MCF 10A (cell line): ENCODE data around the gene AMDHD2. TPM values are rescaled to one million over a fixed set of nuclear protein-coding genes. Genes with fewer than 3 reads are reported as not detected.

Source experiments
- BruUV-seq: library from RNA; stranded (reverse); fragments of 400-500 nt; replicated peaks from 2 replicates; lab custom pipeline; 2021; lab: Mats Ljungman, UMichigan
- CTCF ChIA-PET: fragments of 300-600 bp; sonication (Branson Sonifier 250); formaldehyde crosslinking; extraction: SDS; loops from one replicate; lab custom pipeline; 2021; ENCODE audit warnings: antibody characterized with exemption, inconsistent platforms; lab: Yijun Ruan, JAX
- POLR2A ChIA-PET: fragments of 300-600, 350-650 bp; sonication (Branson Sonifier 250); formaldehyde crosslinking; extraction: SDS; loops from one replicate; lab custom pipeline; 2020; ENCODE audit warnings: antibody characterized with exemption, inconsistent platforms; lab: Yijun Ruan, JAX
- DNase-seq: peaks from one replicate; pipeline ENCODE4 v3.0.0-alpha.2; 2018; ENCODE audit not compliant: unreplicated experiment
- H3K27ac Mint-ChIP-seq: one replicate; pipeline ENCODE4 v1.8.0; 2022; ENCODE audit warnings: mild to moderate bottlenecking, low read depth, mixed read lengths; ENCODE audit not compliant: unreplicated experiment
- H3K27me3 Mint-ChIP-seq: one replicate; pipeline ENCODE4 v1.8.0; 2022; ENCODE audit warnings: mixed read lengths; ENCODE audit not compliant: insufficient read depth, unreplicated experiment
- H3K36me3 Mint-ChIP-seq: one replicate; pipeline ENCODE4 v1.8.0; 2022; ENCODE audit warnings: mild to moderate bottlenecking, moderate library complexity, mixed read lengths; ENCODE audit not compliant: insufficient read depth, unreplicated experiment
- H3K4me1 Mint-ChIP-seq: one replicate; pipeline ENCODE4 v1.8.0; 2022; ENCODE audit warnings: mixed read lengths; ENCODE audit not compliant: insufficient read depth, unreplicated experiment
- H3K4me3 Mint-ChIP-seq: one replicate; pipeline ENCODE4 v1.8.0; 2022; ENCODE audit warnings: mild to moderate bottlenecking, moderate library complexity, mixed read lengths; ENCODE audit not compliant: unreplicated experiment
- H3K9me3 Mint-ChIP-seq: one replicate; pipeline ENCODE4 v1.8.0; 2022; ENCODE audit warnings: mixed read lengths; ENCODE audit not compliant: unreplicated experiment
- intact Hi-C: fragments of 100-400 bp; cut with micrococcal nuclease; formaldehyde crosslinking; loops from 2 replicates; pipeline ENCODE4 v1.14.1; 2022
- total RNA-seq: library from RNA; stranded (reverse); gene quantifications from 2 replicates; pipeline ENCODE4 v1.2.3, GENCODE V29; 2022
- TF ChIP-seq, protein P1 (sequence below): fragments of 200-600 bp; IDR thresholded peaks from one replicate; pipeline ENCODE4 v1.8.0; 2022; ENCODE audit warnings: antibody characterized with exemption, mild to moderate bottlenecking; ENCODE audit not compliant: unreplicated experiment

AMDHD2 gene
- total RNA-seq, 1 experiment from 2014 or later: 15.8 TPM

DNA sequence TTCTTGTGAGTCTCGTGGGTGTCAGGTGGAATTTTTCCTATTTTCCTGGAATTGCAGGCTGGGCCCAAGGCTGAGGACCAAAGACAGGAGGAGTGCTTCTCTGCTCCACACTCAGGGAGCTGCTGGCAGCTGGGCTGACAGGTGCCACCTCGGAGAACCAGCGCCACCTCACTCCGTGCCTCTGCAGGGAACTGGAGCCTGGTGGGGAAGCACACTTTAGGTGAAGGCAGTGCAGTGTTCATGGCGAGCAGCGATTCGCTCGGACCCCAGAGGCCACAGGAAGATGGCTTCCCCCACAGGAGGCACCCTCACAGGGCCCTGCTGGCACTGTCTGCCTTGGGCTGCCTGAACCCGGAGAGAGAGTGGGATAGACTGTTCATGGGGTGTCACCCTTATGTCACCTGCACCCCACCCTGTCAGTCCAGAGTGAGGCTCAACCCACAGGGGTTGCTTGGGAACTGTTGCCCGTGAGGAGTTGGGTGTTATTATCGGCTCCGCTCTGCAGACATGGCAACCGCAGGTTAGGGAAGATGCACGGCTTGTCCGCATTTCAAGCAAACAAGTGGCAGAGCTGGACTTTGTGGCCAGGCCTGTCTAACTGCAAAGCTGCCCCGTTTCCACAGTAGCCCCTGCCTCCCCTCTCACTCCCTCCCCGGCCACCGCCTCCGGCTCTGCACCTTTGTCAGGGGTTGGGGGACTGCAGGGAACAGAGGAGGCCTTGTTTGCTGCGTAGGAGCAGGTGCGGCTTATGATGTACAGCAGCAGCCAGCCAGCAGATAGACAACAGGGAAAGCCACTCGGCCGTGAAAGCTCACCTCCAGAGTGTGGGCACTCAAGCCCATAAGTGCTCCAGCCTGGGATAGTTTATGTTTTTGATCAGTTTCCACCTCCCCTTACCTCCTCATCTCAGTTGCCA is 29.7 kb upstream of the AMDHD2 start:
- Mint-ChIP-seq H3K4me3 (no peak overlapping the region), H3K27me3 (no peaks in the 10 kb centered on the region), H3K36me3 (no peaks in the 10 kb centered on the region), H3K9me3 (no peaks in the 10 kb centered on the region), H3K27ac (no peak overlapping the region), H3K4me1 (peaks cover 4% of the 10 kb centered on the region)
- intact Hi-C loops: no loop called here
- DNase-seq: no peak
- CTCF ChIA-PET: interaction anchor here (0.5 to 1.8 kb wide), 3 partner anchors 10 to 51 kb away, joined by 3 to 10 read pairs (median 3); no protein-coding TSS in a partner anchor
- TF ChIP-seq, protein P1, sequence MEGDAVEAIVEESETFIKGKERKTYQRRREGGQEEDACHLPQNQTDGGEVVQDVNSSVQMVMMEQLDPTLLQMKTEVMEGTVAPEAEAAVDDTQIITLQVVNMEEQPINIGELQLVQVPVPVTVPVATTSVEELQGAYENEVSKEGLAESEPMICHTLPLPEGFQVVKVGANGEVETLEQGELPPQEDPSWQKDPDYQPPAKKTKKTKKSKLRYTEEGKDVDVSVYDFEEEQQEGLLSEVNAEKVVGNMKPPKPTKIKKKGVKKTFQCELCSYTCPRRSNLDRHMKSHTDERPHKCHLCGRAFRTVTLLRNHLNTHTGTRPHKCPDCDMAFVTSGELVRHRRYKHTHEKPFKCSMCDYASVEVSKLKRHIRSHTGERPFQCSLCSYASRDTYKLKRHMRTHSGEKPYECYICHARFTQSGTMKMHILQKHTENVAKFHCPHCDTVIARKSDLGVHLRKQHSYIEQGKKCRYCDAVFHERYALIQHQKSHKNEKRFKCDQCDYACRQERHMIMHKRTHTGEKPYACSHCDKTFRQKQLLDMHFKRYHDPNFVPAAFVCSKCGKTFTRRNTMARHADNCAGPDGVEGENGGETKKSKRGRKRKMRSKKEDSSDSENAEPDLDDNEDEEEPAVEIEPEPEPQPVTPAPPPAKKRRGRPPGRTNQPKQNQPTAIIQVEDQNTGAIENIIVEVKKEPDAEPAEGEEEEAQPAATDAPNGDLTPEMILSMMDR: no peak
- BruUV-seq: no TSS peak
- POLR2A ChIA-PET: interaction anchor here (0.7 kb wide), 1 partner anchor 22 kb away, joined by 4 read pairs; no protein-coding TSS in a partner anchor

DNA sequence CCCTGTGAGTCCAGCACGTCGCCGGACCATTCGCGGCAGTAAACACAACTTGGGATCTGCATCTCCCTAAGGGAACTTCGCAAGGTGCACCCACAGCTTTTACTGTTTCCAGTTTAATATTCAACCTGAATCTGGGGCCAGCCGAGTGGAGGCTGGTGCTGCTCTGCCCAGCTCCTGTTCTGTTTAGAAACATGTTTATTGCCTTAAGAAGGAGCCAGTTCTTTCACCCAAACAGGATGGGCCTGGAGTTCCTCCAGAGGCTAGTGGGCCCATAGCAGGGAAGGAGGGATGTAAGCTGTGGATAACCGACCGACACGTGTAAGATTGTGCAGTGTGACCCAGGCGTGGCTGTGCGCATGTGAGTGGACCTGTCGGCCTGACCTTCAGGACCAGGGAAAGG is 27.9 kb upstream of the AMDHD2 start:
- TF ChIP-seq, protein P1: no peak
- no peak overlapping the region for H3K27ac Mint-ChIP-seq
- intact Hi-C loops: no loop called here
- no peaks in the 10 kb centered on the region for H3K9me3 Mint-ChIP-seq
- CTCF ChIA-PET: interaction anchor here (0.6 kb wide), 1 partner anchor 223 kb away, joined by 3 read pairs; no protein-coding TSS in a partner anchor
- no peak for DNase-seq
- no peaks in the 10 kb centered on the region for H3K27me3 Mint-ChIP-seq
- H3K4me1 Mint-ChIP-seq: peaks cover 2% of the 10 kb centered on the region
- POLR2A ChIA-PET: no interaction called here
- H3K36me3 Mint-ChIP-seq: peaks cover 6% of the 10 kb centered on the region
- no peak overlapping the region for H3K4me3 Mint-ChIP-seq
- no TSS peak for BruUV-seq

- Mint-ChIP-seq H3K4me1 (peaks cover 5% of the 10 kb centered on the region), H3K4me3 (no peak overlapping the region), H3K36me3 (peaks cover 13% of the 10 kb centered on the region), H3K9me3 (no peaks in the 10 kb centered on the region), H3K27ac (no peak overlapping the region), H3K27me3 (no peaks in the 10 kb centered on the region)
- intact Hi-C loops: no loop called here
- no peak for DNase-seq
- ChIA-PET CTCF (interaction anchor here (0.6 kb wide), 1 partner anchor 9 kb away, joined by 3 read pairs; no protein-coding TSS in a partner anchor), POLR2A (no interaction called here)
- TF ChIP-seq, protein P1: no peak
- BruUV-seq: no TSS peak
These were observed 26.6 kb upstream of the AMDHD2 start for GRCh38 chr16:2493605-2494004.

DNA sequence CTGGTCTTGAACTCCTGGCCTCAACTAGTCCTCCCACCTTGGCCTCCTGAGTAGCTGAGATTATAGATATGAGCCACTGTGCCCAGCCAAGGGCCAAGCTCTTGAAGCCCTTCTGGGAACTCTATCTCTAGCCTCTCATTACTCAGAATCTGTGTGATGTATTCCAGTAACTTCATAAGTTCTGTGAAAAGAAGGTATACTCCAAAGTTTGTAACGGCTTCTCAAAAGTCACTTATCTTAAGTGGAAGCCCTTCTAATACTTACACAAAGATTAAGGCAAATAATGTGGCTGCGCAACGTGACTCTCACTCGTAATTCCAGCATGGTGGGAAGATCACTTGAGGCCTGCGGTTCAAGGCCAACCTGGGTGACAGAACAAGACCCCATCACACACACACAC is 25.6 kb upstream of the AMDHD2 start:
- intact Hi-C loops: no loop called here
- ChIA-PET CTCF (no interaction called here), POLR2A (no interaction called here)
- no TSS peak for BruUV-seq
- H3K36me3 Mint-ChIP-seq: peaks cover 13% of the 10 kb centered on the region
- no peaks in the 10 kb centered on the region for H3K27me3 Mint-ChIP-seq
- no peaks in the 10 kb centered on the region for H3K9me3 Mint-ChIP-seq
- H3K4me1 Mint-ChIP-seq: peaks cover 5% of the 10 kb centered on the region
- TF ChIP-seq, protein P1: no peak
- no peak for DNase-seq
- H3K27ac Mint-ChIP-seq: no peak overlapping the region
- no peak overlapping the region for H3K4me3 Mint-ChIP-seq
